Ovary (tissue), 9 donors: ENCODE results near the gene ETF1. TPM values are rescaled to one million over a fixed set of nuclear protein-coding genes. Genes with fewer than 3 reads are reported as not detected.

ENCODE experiments used
- DNase-seq, 5 donors: peaks; one replicate each; pipeline ENCODE4 v3.0.0-alpha.2; 2019 to 2020
- H3K27ac ChIP-seq, 2 donors: fragments of 200-600 bp; one replicate each; pipeline versions ENCODE4 v1.5.1 to v1.8.0; 2019 to 2022
- H3K27me3 ChIP-seq: fragments of 200-600 bp; one replicate; pipeline ENCODE4 v1.8.0; 2022
- H3K36me3 ChIP-seq: fragments of 200-600 bp; sonication (generic); one replicate; pipeline ENCODE4 v1.5.1; 2019
- H3K4me1 ChIP-seq: one replicate; pipeline ENCODE4 v1.8.1; 2013; ENCODE audit warnings: mild to moderate bottlenecking, moderate library complexity; ENCODE audit not compliant: insufficient read depth
- H3K4me3 ChIP-seq: fragments of 200-600 bp; sonication (generic); one replicate; pipeline ENCODE4 v1.5.1; 2017
- H3K9me3 ChIP-seq, 2 donors: fragments of 200-600 bp in 1 of 2; sonication (generic) in 1 of 2; one replicate each; pipeline versions ENCODE4 v1.5.1 to v1.8.1; 2013 to 2019; ENCODE audit warnings: mild to moderate bottlenecking in 1 of 2, moderate library complexity in 1 of 2
- CTCF ChIP-seq, 3 donors: fragments of 450-650 bp in 2 of 3; fragments of 200-600 bp in 1 of 3; IDR thresholded peaks; one replicate each; pipeline versions ENCODE4 v1.5.1 to v1.8.0; 2016 to 2022; ENCODE audit warnings: antibody characterized with exemption in 3 of 3, mild to moderate bottlenecking in 1 of 3
- EP300 ChIP-seq: sonication (generic); formaldehyde crosslinking; IDR thresholded peaks from one replicate; pipeline ENCODE4 v1.6.1; 2017; ENCODE audit warnings: antibody characterized with exemption
- POLR2A ChIP-seq: fragments of 450-650 bp; IDR thresholded peaks from one replicate; pipeline ENCODE4 v1.6.1; 2017; ENCODE audit warnings: antibody characterized with exemption, mild to moderate bottlenecking, moderate library complexity
- WGBS, 3 donors: extraction: QIAGEN DNeasy Blood & Tissue Kit in 1 of 3; methylation state at CpG; one replicate each; pipeline versions ENCODE4 v1.1.5 to v1.1.7; 2013 to 2017; 5-methylcytosine and 5-hydroxymethylcytosine counted together
- intact Hi-C, 4 donors: fragments of 100-400 bp; cut with DNase I; formaldehyde crosslinking; loops; one replicate each; pipeline versions ENCODE4 v1.11.0 to v1.15.1; 2022 to 2023
- polyA plus RNA-seq, 2 donors: library from polyadenylated mRNA; stranded (reverse); fragments of 200-250 nt in 1 of 2; fragments of 350-450 nt in 1 of 2; fragmentation: Illumina TruSeq in 1 of 2; extraction: RNeasy Lipid Tissue Mini Kit (QIAGEN cat#74804) in 1 of 2; gene quantifications; one replicate each; pipeline ENCODE4 v1.2.3, GENCODE V29; 2013 to 2014
- total RNA-seq, 7 donors: library from RNA; depleted of rRNA in 2 of 7; stranded (reverse); fragments of >200 nt in 2 of 7; fragmentation: NEBNext Ultra II Directional in 3 of 7; extraction: Animal tissue kit (Norgen Biotek cat#: 25700) in 3 of 7; gene quantifications; one replicate each; pipeline versions ENCODE4 v1.1.0 to v1.2.4, GENCODE V29; 2016 to 2023
- donor health status: DM: no; HTN: no; CAD: no; lungs with moderate emphysema.
- donor health status: DM: no; HTN: no; CAD: no.
- donor health status: Bipolar disorder and iron deficiency.
- donor health status: DM: yes; HTN: yes; CAD: no.
- donor health status: DM: no; HTN: no; CAD: no.
- donor health status: DM: yes; HTN: yes; CAD: no.

ETF1 gene
- total and polyA plus RNA-seq, 9 donors: 29.3 to 106 (median 68.3) TPM

- DNase-seq: no peak
- TF ChIP-seq CTCF (IDR thresholded peaks at IDR 0.05) (no peak), EP300 (no peak), POLR2A (no peak)
- intact Hi-C loops: no loop called here
- no peaks in the 10 kb centered on the region for H3K36me3 ChIP-seq
- H3K4me3 ChIP-seq: no peak overlapping the region
- H3K4me1 ChIP-seq: no peaks in the 10 kb centered on the region
- no peaks in the 10 kb centered on the region for H3K27me3 ChIP-seq
- no peaks in the 10 kb centered on the region for H3K9me3 ChIP-seq
- WGBS, 3 donors: 93 to 95% (median 94%) methylated on average over 8 of the region's 8 CpGs
- H3K27ac ChIP-seq: no peak overlapping the region
Measured at GRCh38 chr5:138529812-138530211, 13.2 kb downstream of the ETF1 start.

GRCh38 chr5:138528744-138529469 is 14.1 kb downstream of the ETF1 start:
- 76 to 85% (median 77%) methylated on average over 7 of the region's 7 CpGs for WGBS, 3 donors

GRCh38 chr5:138528208-138528607 is 14.8 kb downstream of the ETF1 start:
- TF ChIP-seq POLR2A (no peak), EP300 (no peak), CTCF (IDR thresholded peaks at IDR 0.05) (no peak)
- 37 to 68% (median 44%) methylated on average over 1 of the region's 1 CpG for WGBS, 3 donors
- Histone ChIP-seq H3K36me3 (no peaks in the 10 kb centered on the region), H3K9me3 (no peaks in the 10 kb centered on the region), H3K4me3 (no peak overlapping the region), H3K27me3 (no peaks in the 10 kb centered on the region), H3K27ac (no peak overlapping the region), H3K4me1 (no peaks in the 10 kb centered on the region)
- intact Hi-C loops: no loop called here
- DNase-seq: no peak

More at GRCh38 chr5:138528744-138529469, 14.1 kb downstream of the ETF1 start:
- H3K36me3 ChIP-seq: no peaks in the 10 kb centered on the region
- H3K4me3 ChIP-seq: no peak overlapping the region
- no peaks in the 10 kb centered on the region for H3K4me1 ChIP-seq
- TF ChIP-seq EP300: no peak
- TF ChIP-seq CTCF (IDR thresholded peaks at IDR 0.05): no peak
- no peak for TF ChIP-seq POLR2A
- no peak for DNase-seq
- intact Hi-C loops: no loop called here
- H3K9me3 ChIP-seq: no peaks in the 10 kb centered on the region
- no peak overlapping the region for H3K27ac ChIP-seq
- H3K27me3 ChIP-seq: no peaks in the 10 kb centered on the region

- 33 to 55% (median 37%) methylated on average over 1 of the region's 1 CpG for WGBS, 3 donors
- H3K36me3 ChIP-seq: no peaks in the 10 kb centered on the region
- no peak overlapping the region for H3K4me3 ChIP-seq
- no peaks in the 10 kb centered on the region for H3K4me1 ChIP-seq
- DNase-seq: no peak
- intact Hi-C loops: no loop called here
- H3K9me3 ChIP-seq: no peaks in the 10 kb centered on the region
- TF ChIP-seq EP300 (no peak), CTCF (IDR thresholded peaks at IDR 0.05) (no peak), POLR2A (no peak)
- H3K27me3 ChIP-seq: no peaks in the 10 kb centered on the region
- H3K27ac ChIP-seq: no peak overlapping the region
Measured at GRCh38 chr5:138527170-138527569, 15.9 kb downstream of the ETF1 start.
